RWPE2 (cell line): ENCODE data around the gene TMEM40.

Experiments
- ATAC-seq: fragments of 200-7000 bp; cut with Tn5 transposase; 3 replicates; pipeline ENCODE4 v1.9.1; 2021; ENCODE audit warnings: low read depth
- DNase-seq: peaks from one replicate; pipeline ENCODE4 v3.0.0-alpha.2; 2020; ENCODE audit warnings: low spot score
- H3K27ac ChIP-seq: fragments of 450-650 bp; 2 replicates; pipeline ENCODE4 v1.5.1; 2017; ENCODE audit warnings: mild to moderate bottlenecking; ENCODE audit not compliant: poor library complexity, severe bottlenecking
- H3K27me3 ChIP-seq: fragments of 250-450 bp; sonication (Bioruptor Pico); 2 replicates; pipeline ENCODE4 v1.5.1; 2021; ENCODE audit warnings: mild to moderate bottlenecking, moderate library complexity; ENCODE audit not compliant: insufficient read depth, poor library complexity, severe bottlenecking
- H3K36me3 ChIP-seq: fragments of 250-450 bp; sonication (Bioruptor Pico); 2 replicates; pipeline ENCODE4 v1.5.1; 2020; ENCODE audit warnings: low read depth, mild to moderate bottlenecking, moderate library complexity
- H3K4me1 ChIP-seq: fragments of 250-450 bp; sonication (Bioruptor Pico); 2 replicates; pipeline ENCODE4 v1.5.1; 2021; ENCODE audit warnings: mild to moderate bottlenecking, moderate library complexity; ENCODE audit not compliant: insufficient read depth, poor library complexity, severe bottlenecking
- H3K4me3 ChIP-seq: fragments of 250-450 bp; sonication (Bioruptor Pico); 2 replicates; pipeline ENCODE4 v1.5.1; 2021; ENCODE audit warnings: mild to moderate bottlenecking, moderate library complexity; ENCODE audit not compliant: severe bottlenecking
- H3K9me3 ChIP-seq: fragments of 250-450 bp; sonication (Bioruptor Pico); 2 replicates; pipeline ENCODE4 v1.5.1; 2021; ENCODE audit warnings: mild to moderate bottlenecking, moderate library complexity; ENCODE audit not compliant: severe bottlenecking
- CTCF ChIP-seq: fragments of 450-650 bp; IDR thresholded peaks from one replicate; pipeline ENCODE4 v1.5.1; 2017; ENCODE audit warnings: mild to moderate bottlenecking, moderate library complexity; ENCODE audit not compliant: poor library complexity, severe bottlenecking

Gene TMEM40

GRCh38 chr3:12734960-12735359, 24.1 kb downstream of the TMEM40 start:
- no peak for DNase-seq
- H3K4me3 ChIP-seq = no peak overlapping the region
- no peak for ATAC-seq
- no peaks in the 10 kb centered on the region for H3K27me3 ChIP-seq
- no peaks in the 10 kb centered on the region for H3K4me1 ChIP-seq
- peaks cover 70% of the 10 kb centered on the region for H3K36me3 ChIP-seq
- H3K27ac ChIP-seq = no peak overlapping the region
- TF ChIP-seq CTCF = no peak
- H3K9me3 ChIP-seq = no peaks in the 10 kb centered on the region

- Histone ChIP-seq H3K27me3 (no peaks in the 10 kb centered on the region), H3K4me3 (no peak overlapping the region), H3K36me3 (peaks cover 56% of the 10 kb centered on the region), H3K27ac (no peak overlapping the region), H3K4me1 (no peaks in the 10 kb centered on the region), H3K9me3 (no peaks in the 10 kb centered on the region)
- DNase-seq (no peak), ATAC-seq (no peak)
- TF ChIP-seq CTCF = no peak
Observed at GRCh38 chr3:12733566-12733965, 25.5 kb downstream of the TMEM40 start.

GRCh38 chr3:12730506-12731242, 28.4 kb downstream of the TMEM40 start:
- DNase-seq = no peak
- Histone ChIP-seq H3K27me3 (no peaks in the 10 kb centered on the region), H3K4me3 (no peak overlapping the region), H3K36me3 (peaks cover 29% of the 10 kb centered on the region), H3K4me1 (no peaks in the 10 kb centered on the region), H3K27ac (no peak overlapping the region), H3K9me3 (no peaks in the 10 kb centered on the region)
- peak; percentile 52 for ATAC-seq
- TF ChIP-seq CTCF = no peak

GRCh38 chr3:12729051-12729651, 29.9 kb downstream of the TMEM40 start:
- Histone ChIP-seq H3K9me3 (no peaks in the 10 kb centered on the region), H3K4me1 (no peaks in the 10 kb centered on the region), H3K36me3 (peaks cover 14% of the 10 kb centered on the region), H3K27me3 (no peaks in the 10 kb centered on the region), H3K27ac (no peak overlapping the region), H3K4me3 (no peak overlapping the region)
- TF ChIP-seq CTCF = no peak
- no peak for DNase-seq
- ATAC-seq = no peak

- Histone ChIP-seq H3K36me3 (peaks cover 4% of the 10 kb centered on the region; the same call in 1 of the 2 replicates), H3K27me3 (no peaks in the 10 kb centered on the region), H3K9me3 (no peaks in the 10 kb centered on the region), H3K4me1 (no peaks in the 10 kb centered on the region), H3K4me3 (no peak overlapping the region), H3K27ac (no peak overlapping the region)
- TF ChIP-seq CTCF = no peak
- ATAC-seq (no peak; the same call in 2 of the 3 replicates), DNase-seq (no peak)
Observed at GRCh38 chr3:12727937-12728336, 31.1 kb downstream of the TMEM40 start.
